Trophoblast cell (in vitro differentiated cells and primary cell): Measurements from ENCODE around the gene DAAM1.

Experiments used
- DNase-seq, 2 donors: peaks; one replicate each; pipeline ENCODE4 v3.0.0-alpha.2; 2016
- H2AFZ ChIP-seq: 2 replicates; pipeline ENCODE4 v1.6.1; 2013; ENCODE audit warnings: low read length, moderate library complexity, mild to moderate bottlenecking; ENCODE audit not compliant: insufficient read depth, poor library complexity
- H2AK5ac ChIP-seq: 2 replicates; pipeline ENCODE4 v1.6.1; 2013; ENCODE audit warnings: mild to moderate bottlenecking, low read length
- H2BK120ac ChIP-seq: 2 replicates; pipeline ENCODE4 v1.6.1; 2013; ENCODE audit warnings: low read length, mild to moderate bottlenecking, moderate library complexity; ENCODE audit not compliant: insufficient read depth, poor library complexity
- H2BK12ac ChIP-seq: 2 replicates; pipeline ENCODE4 v1.6.1; 2013; ENCODE audit warnings: mild to moderate bottlenecking, low read length, moderate library complexity
- H2BK5ac ChIP-seq: 2 replicates; pipeline ENCODE4 v1.6.1; 2013; ENCODE audit warnings: low read length, low read depth, moderate library complexity, mild to moderate bottlenecking; ENCODE audit not compliant: poor library complexity
- H3K14ac ChIP-seq: 2 replicates; pipeline ENCODE4 v1.6.1; 2013; ENCODE audit warnings: mild to moderate bottlenecking, low read length
- H3K18ac ChIP-seq: 2 replicates; pipeline ENCODE4 v1.6.1; 2013; ENCODE audit warnings: mild to moderate bottlenecking, low read length
- H3K23ac ChIP-seq: 2 replicates; pipeline ENCODE4 v1.6.1; 2013; ENCODE audit warnings: low read length
- H3K27ac ChIP-seq: 2 replicates; pipeline ENCODE4 v1.5.1; 2013; ENCODE audit warnings: low read depth, mild to moderate bottlenecking, inconsistent platforms, low read length, moderate library complexity
- H3K27me3 ChIP-seq: 2 replicates; pipeline ENCODE4 v1.6.1; 2013; ENCODE audit warnings: inconsistent platforms, mild to moderate bottlenecking, low read length, moderate library complexity; ENCODE audit not compliant: insufficient read depth
- H3K36me3 ChIP-seq, 2 experiments: 1 replicate in 1 of 2; 2 replicates in 1 of 2; pipeline ENCODE4 v1.6.1; 2013; ENCODE audit warnings: low read length in 2 of 2, mild to moderate bottlenecking in 2 of 2, moderate library complexity in 1 of 2; ENCODE audit not compliant: insufficient read depth in 2 of 2, control insufficient read depth in 1 of 2
- H3K4ac ChIP-seq: 2 replicates; pipeline ENCODE4 v1.6.1; 2013; ENCODE audit warnings: low read depth, mild to moderate bottlenecking, low read length, moderate library complexity
- H3K4me1 ChIP-seq, 2 experiments: 1 replicate in 1 of 2; 2 replicates in 1 of 2; pipeline ENCODE4 v1.6.1; 2013; ENCODE audit warnings: low read length in 2 of 2, mild to moderate bottlenecking in 2 of 2, moderate library complexity in 1 of 2; ENCODE audit not compliant: insufficient read depth in 2 of 2, control insufficient read depth in 1 of 2
- H3K4me2 ChIP-seq: 2 replicates; pipeline ENCODE4 v1.6.1; 2013; ENCODE audit warnings: inconsistent platforms, mild to moderate bottlenecking, low read length, moderate library complexity
- H3K4me3 ChIP-seq: 2 replicates; pipeline ENCODE4 v1.5.1; 2013; ENCODE audit warnings: mild to moderate bottlenecking, low read depth, low read length, inconsistent platforms
- H3K79me1 ChIP-seq: one replicate; pipeline ENCODE4 v1.6.1; 2013; ENCODE audit warnings: low read length
- H3K79me2 ChIP-seq: 2 replicates; pipeline ENCODE4 v1.6.1; 2013; ENCODE audit warnings: low read length, mild to moderate bottlenecking; ENCODE audit not compliant: control insufficient read depth, insufficient read depth, poor library complexity
- H3K9ac ChIP-seq: 2 replicates; pipeline ENCODE4 v1.6.1; 2013; ENCODE audit warnings: mild to moderate bottlenecking, low read length
- H3K9me3 ChIP-seq: 2 replicates; pipeline ENCODE4 v1.6.1; 2013; ENCODE audit warnings: low read depth, mild to moderate bottlenecking, control low read depth, inconsistent platforms, low read length; ENCODE audit not compliant: insufficient read depth
- H4K12ac ChIP-seq: 2 replicates; pipeline ENCODE4 v1.6.1; 2013; ENCODE audit warnings: low read depth, mild to moderate bottlenecking, low read length, moderate library complexity
- H4K8ac ChIP-seq: 2 replicates; pipeline ENCODE4 v1.6.1; 2013; ENCODE audit warnings: low read depth, mild to moderate bottlenecking, low read length, moderate library complexity
- H4K91ac ChIP-seq: one replicate; pipeline ENCODE4 v1.6.1; 2013; ENCODE audit warnings: low read depth, mild to moderate bottlenecking, low read length, moderate library complexity
- WGBS: extraction: QIAGEN DNeasy Blood & Tissue Kit; methylation state at CpG from one replicate; pipeline ENCODE4 v1.1.7; 2013; ENCODE audit warnings: missing lambda C conversion rate; ENCODE audit not compliant: insufficient read length, insufficient coverage; ENCODE audit errors: extremely low coverage; 5-methylcytosine and 5-hydroxymethylcytosine counted together

DAAM1 gene

DNA sequence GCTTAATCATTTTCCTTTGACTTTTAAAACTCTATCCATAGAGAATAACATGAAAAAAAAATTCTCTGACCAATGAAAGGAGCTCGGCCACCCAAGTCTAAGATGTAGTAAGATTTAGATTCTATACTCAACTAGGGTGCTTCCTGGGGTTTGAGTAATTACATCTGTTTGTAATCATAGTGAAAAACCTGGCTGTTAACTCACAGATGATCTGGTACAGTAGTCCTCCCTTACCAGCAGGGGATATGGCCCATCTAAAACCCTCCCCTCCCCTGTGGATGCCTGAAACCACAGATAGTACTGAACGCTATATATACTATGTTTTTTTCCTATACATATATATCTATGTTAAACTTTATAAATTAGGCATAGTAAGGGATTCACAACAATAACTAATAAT, 89.2 kb downstream of the DAAM1 start:
- Histone ChIP-seq H2AFZ (no peak overlapping the region), H3K4me2 (no peak overlapping the region), H4K8ac (no peak overlapping the region), H3K36me3 (no peaks in the 10 kb centered on the region), H3K79me1 (no peaks in the 10 kb centered on the region), H3K79me2 (no peaks in the 10 kb centered on the region), H3K4me1 (peaks cover 4 to 7% of the 10 kb centered on the region in 2 experiments), H3K18ac (no peak overlapping the region), H2BK120ac (no peak overlapping the region), H3K27ac (no peak overlapping the region), H3K27me3 (no peaks in the 10 kb centered on the region), H3K4ac (no peak overlapping the region), H3K14ac (no peak overlapping the region), H2BK12ac (no peak overlapping the region), H4K91ac (no peak overlapping the region), H4K12ac (no peak overlapping the region), H3K4me3 (no peak overlapping the region), H3K23ac (no peak overlapping the region), H3K9me3 (no peaks in the 10 kb centered on the region), H2BK5ac (no peak overlapping the region), H2AK5ac (no peak overlapping the region), H3K9ac (no peak overlapping the region)
- no CpG with 5 or more reads among the region's 2 CpGs for WGBS
- DNase-seq: no peak

DNA sequence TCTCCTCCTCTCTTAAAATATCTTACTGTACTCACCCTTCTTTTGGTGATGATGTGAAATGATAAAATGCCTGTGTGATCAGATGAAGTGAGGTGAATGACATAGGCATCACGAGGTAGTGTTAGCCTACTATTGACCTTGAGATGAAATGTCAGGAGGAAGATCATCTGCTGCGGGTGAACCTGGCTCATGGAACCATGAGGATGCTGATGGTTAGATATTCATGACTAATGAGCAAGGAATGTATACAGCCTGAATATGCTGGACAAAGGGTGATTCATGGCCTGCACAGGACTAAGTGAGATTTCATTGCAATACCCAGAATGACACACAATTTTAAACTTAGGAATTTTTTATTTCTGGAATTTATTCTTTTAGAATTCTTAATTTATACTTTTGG, 89.6 kb downstream of the DAAM1 start:
- no peak overlapping the region for H4K8ac ChIP-seq
- peak; percentile 66 to 92 for DNase-seq
- H3K4ac ChIP-seq: no peak overlapping the region
- H3K4me2 ChIP-seq: no peak overlapping the region
- no peak overlapping the region for H2AFZ ChIP-seq
- H3K27ac ChIP-seq: no peak overlapping the region
- H3K14ac ChIP-seq: no peak overlapping the region
- H4K91ac ChIP-seq: no peak overlapping the region
- WGBS: no CpG with 5 or more reads among the region's 2 CpGs
- no peak overlapping the region for H3K23ac ChIP-seq
- H3K79me2 ChIP-seq: no peaks in the 10 kb centered on the region
- no peak overlapping the region for H3K18ac ChIP-seq
- no peak overlapping the region for H3K9ac ChIP-seq
- no peaks in the 10 kb centered on the region for H3K36me3 ChIP-seq
- H3K79me1 ChIP-seq: no peaks in the 10 kb centered on the region
- H2AK5ac ChIP-seq: no peak overlapping the region
- H3K27me3 ChIP-seq: no peaks in the 10 kb centered on the region
- H2BK5ac ChIP-seq: no peak overlapping the region
- H2BK120ac ChIP-seq: no peak overlapping the region
- H3K9me3 ChIP-seq: no peaks in the 10 kb centered on the region
- no peak overlapping the region for H2BK12ac ChIP-seq
- H3K4me1 ChIP-seq: peaks cover 4 to 7% of the 10 kb centered on the region in 2 experiments
- H3K4me3 ChIP-seq: no peak overlapping the region
- H4K12ac ChIP-seq: no peak overlapping the region

DNA sequence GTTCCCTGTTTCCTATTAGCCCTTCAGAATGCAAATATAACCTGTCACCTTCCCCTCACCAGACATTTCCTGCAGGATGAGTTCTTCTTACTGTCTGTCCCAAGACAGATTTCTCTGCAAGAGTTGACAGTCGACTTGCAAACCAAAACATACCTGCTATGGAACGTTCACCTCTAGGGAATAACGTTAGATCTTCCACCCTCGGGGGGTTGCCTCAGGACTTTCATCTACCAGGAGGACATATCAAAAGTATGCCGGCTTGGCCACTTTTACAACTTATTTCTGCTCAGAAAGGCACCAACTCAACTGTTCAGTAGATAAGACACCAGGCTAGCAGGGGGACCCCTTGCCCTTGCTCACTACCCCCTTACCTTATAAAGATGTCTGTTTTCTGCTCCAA, 92.5 kb downstream of the DAAM1 start:
- H3K36me3 ChIP-seq: no peaks in the 10 kb centered on the region
- no peak overlapping the region for H3K27ac ChIP-seq
- no peak overlapping the region for H4K91ac ChIP-seq
- H3K79me1 ChIP-seq: no peaks in the 10 kb centered on the region
- no peak overlapping the region for H2BK5ac ChIP-seq
- no peak overlapping the region for H2AFZ ChIP-seq
- H3K4me1 ChIP-seq: peaks cover 2 to 7% of the 10 kb centered on the region in 2 experiments
- no peak overlapping the region for H2AK5ac ChIP-seq
- no peaks in the 10 kb centered on the region for H3K9me3 ChIP-seq
- DNase-seq: peak; percentile 72 to 89
- no peak overlapping the region for H2BK120ac ChIP-seq
- H2BK12ac ChIP-seq: no peak overlapping the region
- no peak overlapping the region for H3K18ac ChIP-seq
- no peak overlapping the region for H3K4me3 ChIP-seq
- whole genome bisulfite sequencing: no CpG with 5 or more reads among the region's 5 CpGs
- no peaks in the 10 kb centered on the region for H3K79me2 ChIP-seq
- no peaks in the 10 kb centered on the region for H3K27me3 ChIP-seq
- H3K23ac ChIP-seq: no peak overlapping the region
- H3K4me2 ChIP-seq: no peak overlapping the region
- no peak overlapping the region for H3K4ac ChIP-seq
- no peak overlapping the region for H4K12ac ChIP-seq
- no peak overlapping the region for H4K8ac ChIP-seq
- H3K14ac ChIP-seq: no peak overlapping the region
- no peak overlapping the region for H3K9ac ChIP-seq

DNA sequence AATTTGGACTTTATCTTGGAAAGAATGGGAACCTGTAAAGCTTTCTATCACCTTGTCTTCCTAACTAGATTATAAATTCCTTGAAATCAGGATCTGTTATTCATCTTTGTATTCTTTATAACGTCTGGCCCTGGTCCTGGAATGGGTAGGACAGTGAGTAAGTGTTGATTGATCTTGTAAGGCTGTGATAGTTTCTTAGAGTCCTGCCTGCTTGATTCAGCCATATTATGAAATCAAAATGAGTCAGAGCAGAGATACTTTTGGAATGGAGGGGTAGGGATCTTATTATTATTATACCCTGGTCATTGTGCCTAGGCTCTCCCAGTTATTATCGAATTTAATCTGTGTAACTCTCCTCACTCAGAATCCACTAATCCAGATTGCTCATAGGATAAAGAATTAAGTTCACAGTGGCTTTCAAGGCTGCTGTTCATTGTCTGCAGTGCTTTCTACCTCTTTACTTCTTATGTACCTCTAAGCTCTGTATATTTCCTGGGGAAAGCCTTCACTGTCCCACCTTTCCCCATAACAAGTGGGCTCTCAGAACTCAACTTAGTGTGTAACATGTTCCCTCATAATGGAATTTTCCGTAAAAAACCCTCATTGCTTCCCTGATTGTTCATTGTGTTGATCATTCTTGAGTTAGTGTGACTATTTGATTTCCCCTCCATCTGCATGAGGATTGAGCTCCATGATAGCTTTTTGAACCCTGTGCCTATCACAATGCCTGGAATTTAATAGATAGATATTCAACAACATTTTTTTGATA, 93.3 kb downstream of the DAAM1 start:
- Histone ChIP-seq H3K27ac (no peak overlapping the region), H3K4me1 (peaks cover 2 to 5% of the 10 kb centered on the region in 2 experiments), H3K27me3 (no peaks in the 10 kb centered on the region), H3K9ac (no peak overlapping the region), H3K36me3 (no peaks in the 10 kb centered on the region), H3K23ac (no peak overlapping the region), H4K12ac (no peak overlapping the region), H4K8ac (no peak overlapping the region), H2AFZ (no peak overlapping the region), H2BK120ac (no peak overlapping the region), H3K4me2 (no peak overlapping the region), H3K79me1 (no peaks in the 10 kb centered on the region), H3K4ac (no peak overlapping the region), H2BK5ac (no peak overlapping the region), H3K4me3 (no peak overlapping the region), H2AK5ac (no peak overlapping the region), H3K79me2 (no peaks in the 10 kb centered on the region), H3K18ac (no peak overlapping the region), H3K14ac (no peak overlapping the region), H4K91ac (no peak overlapping the region), H3K9me3 (no peaks in the 10 kb centered on the region), H2BK12ac (no peak overlapping the region)
- peak in 1 of 2 donors; percentile 45 for DNase-seq
- WGBS: no CpG with 5 or more reads among the region's 3 CpGs
